Activated CD8-positive, alpha-beta memory T cell treated with anti-CD3 and anti-CD28 coated beads, Interleukin-2, amount 50 U/mL, for 24 hours (primary cell): ENCODE measurements around the gene EED.
"Not testable (repeated sequence)": the region's sequence is repeated elsewhere in the genome, so short reads cannot be mapped to it uniquely, and the experiment has no call there.

Experiments used
- DNase-seq: peaks from one replicate; pipeline ENCODE4 v3.0.0-alpha.2; 2020; ENCODE audit errors: extremely low read depth

Gene EED

GRCh38 chr11:86247608-86248007 is 3.1 kb downstream of the EED start:
- no peak for DNase-seq

GRCh38 chr11:86248609-86249008 is 4.1 kb downstream of the EED start:
- no peak for DNase-seq

GRCh38 chr11:86249307-86250098 is 5.0 kb downstream of the EED start:
- no peak for DNase-seq

- no peak for DNase-seq
Measured at GRCh38 chr11:86251345-86251744, 6.8 kb downstream of the EED start.

GRCh38 chr11:86255896-86256295 is 11.3 kb downstream of the EED start:
- no peak for DNase-seq

DNA sequence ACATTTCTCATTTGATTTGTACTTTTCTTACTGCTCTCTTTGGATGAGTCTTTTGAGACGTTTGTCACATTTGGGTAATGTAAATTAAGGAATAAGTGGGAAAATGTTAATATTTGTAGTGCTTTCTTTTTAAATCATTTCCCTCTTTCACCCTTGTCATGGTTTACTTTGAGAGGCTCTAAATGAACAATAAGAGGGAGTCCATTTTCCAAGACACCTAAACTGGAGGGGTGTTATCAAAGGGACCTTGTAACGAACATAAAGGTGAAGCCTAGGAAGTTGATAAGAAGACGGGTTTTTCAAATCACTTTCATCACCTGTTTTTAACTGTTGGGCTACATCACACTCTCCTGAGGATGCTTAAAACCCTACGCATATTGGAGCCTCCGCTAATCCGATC is 12.1 kb downstream of the EED start:
- no peak for DNase-seq

DNA sequence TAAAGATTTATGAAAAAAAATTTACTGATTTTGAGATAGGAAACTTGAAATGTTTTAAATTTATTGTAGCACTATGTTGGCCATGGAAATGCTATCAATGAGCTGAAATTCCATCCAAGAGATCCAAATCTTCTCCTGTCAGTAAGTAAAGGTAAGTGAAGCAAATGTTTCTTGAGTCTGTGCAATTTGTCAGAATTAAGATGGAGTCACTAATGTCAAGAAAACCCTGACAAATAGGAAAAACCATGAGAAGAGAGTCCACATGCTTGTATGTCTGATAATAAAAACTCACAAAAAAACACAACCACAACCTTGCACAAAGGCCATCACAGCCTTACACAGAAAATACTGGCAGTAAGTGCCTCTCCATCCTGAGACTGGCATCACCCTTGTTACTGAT is 12.9 kb downstream of the EED start:
- DNase-seq, result no peak

GRCh38 chr11:86259730-86260129 is 15.2 kb downstream of the EED start:
- no peak for DNase-seq

DNA sequence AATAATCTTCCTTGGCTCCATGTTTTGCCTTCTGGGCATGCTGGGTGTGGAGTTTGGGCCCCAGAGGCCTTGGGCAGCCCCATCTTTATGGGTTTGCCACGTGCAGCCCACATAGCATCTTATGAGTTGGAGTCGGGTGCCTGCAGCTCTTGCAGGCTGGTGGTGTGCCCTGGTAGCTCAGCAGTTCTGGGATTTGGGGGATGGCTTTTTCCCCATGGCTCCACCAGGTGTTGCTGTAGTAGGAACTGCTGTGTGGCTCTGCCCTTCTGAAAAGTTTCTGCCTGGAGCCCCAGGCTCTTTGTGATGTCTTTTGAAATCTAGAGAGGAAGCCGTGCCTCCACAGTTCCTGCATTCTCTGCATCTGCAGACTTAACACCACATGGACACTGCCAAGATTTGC is 16.8 kb downstream of the EED start:
- no peak for DNase-seq

- no peak for DNase-seq
Measured at GRCh38 chr11:86262387-86262786, 17.8 kb downstream of the EED start.

DNA sequence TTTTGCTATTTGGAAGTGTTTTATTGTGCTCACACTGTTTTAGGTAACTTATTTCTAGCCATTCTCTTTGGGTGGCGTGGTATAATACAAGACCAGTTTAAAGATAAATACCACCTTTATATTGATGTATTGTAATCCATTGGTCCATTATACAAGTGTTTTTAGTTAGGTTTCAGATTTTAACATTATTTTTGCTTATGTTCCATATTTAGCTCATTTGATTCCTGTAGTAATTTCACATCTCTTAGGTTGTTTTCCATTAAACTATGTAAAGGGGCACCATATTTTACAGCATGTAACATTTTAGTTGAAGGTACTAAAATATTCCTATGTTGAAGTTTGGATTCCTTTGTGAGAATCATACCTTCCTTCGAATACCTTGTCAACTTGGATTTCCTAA is 20.1 kb downstream of the EED start:
- no peak for DNase-seq

- DNase-seq, result no peak
Measured at GRCh38 chr11:86265194-86265593, 20.6 kb downstream of the EED start.

GRCh38 chr11:86269645-86270044 is 25.1 kb downstream of the EED start:
- DNase-seq, result no peak

DNA sequence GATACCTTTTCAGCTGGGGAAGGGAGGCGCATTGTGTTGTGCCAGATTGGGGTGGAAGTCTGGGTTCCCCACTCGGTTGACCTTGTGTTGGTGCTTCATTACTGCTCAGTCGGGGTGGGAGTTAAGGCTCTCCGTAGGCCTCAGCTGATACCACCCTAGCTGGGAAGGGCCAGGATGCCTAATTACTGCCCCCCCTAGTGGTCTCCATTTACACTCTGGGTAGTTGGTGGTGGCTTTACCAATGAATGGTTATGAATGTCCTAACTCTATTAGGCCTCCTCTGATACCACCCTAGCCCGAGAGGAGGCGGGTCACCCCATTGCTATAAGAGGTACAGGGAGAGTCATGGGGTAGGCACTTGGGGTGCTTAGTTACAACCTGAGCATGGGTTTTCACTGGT is 29.9 kb downstream of the EED start:
- no peak for DNase-seq

GRCh38 chr11:86274999-86275398 is 30.4 kb downstream of the EED start:
- DNase-seq, result no peak

DNA sequence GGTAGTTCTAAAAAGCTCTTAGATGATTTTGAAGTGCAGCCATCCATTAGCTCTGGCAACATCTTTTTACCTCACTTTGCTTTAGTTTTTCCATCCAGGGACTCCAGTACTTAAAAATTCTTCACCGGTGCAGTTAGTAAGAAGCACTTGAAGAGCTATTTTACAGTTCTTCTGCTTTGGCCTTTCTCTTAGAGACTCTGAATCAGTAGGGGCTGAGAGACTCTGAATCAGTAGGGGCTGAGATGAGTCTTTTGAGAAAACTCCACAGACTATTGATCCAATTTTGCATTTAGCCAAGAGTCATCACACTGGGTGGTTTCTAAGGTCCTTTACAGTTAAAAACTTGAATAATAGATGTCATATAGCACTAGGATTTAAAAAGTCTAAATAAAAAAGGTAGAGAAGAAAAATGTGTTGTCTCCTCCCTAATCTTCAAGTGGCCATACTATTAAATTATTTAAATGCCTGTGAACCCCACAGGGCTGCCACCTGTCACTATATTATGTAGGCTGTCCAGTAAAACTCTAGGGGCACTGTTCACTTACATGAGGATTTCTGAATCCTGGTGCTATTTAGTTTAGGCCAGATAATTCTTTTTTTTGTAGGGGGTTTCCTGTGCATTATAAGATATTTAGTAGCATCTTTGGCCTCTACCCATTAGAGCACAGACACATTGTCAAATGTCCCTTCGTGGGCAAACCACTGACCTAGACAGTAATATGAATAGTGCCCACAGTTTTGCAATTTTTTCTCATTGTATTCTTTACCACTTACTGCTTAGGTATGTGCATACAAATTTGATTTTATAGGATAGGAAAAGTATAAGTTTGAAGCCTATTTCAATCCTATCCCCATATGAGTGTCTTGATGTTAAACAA is 31.2 kb downstream of the EED start:
- DNase-seq, result no peak

- DNase-seq, result no peak
Measured at GRCh38 chr11:86277741-86278140, 33.2 kb downstream of the EED start.

GRCh38 chr11:86278226-86278625 is 33.7 kb downstream of the EED start:
- no peak for DNase-seq

DNA sequence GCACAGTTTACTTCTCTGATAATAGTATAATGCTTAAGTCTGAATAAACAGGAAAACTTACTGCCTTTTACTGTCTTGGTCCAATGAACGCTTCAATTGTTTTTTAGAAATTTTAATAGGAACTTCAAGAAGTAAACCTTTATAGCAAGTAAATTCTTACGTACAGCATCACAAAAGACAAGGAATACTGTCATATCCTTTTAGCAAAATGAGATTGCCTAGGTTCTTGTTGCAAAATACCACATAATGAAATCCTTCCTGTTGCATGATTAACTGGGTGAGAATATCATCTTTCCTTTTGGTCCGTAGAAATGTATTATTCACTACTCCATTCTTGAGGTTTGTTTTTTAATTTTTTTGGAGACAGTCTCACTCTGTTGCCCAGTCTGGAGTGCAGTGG is 35.2 kb downstream of the EED start:
- DNase-seq, result no peak

DNA sequence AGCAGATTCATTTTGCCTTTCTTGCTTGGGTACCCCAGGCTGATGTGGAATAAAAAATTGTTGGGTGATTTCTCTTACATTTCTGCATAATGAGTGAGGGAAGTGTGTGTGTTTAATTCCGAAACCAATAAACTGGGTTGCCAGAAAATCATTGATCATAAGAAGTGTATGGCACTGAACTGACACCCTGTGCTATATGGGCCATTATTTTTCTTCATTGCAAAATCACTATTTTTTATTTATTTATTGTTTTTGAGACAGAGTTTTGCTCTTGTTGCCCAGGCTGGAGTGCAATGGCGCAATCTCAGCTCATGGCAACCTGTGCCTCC is 42.9 kb downstream of the EED start:
- no peak for DNase-seq

DNA sequence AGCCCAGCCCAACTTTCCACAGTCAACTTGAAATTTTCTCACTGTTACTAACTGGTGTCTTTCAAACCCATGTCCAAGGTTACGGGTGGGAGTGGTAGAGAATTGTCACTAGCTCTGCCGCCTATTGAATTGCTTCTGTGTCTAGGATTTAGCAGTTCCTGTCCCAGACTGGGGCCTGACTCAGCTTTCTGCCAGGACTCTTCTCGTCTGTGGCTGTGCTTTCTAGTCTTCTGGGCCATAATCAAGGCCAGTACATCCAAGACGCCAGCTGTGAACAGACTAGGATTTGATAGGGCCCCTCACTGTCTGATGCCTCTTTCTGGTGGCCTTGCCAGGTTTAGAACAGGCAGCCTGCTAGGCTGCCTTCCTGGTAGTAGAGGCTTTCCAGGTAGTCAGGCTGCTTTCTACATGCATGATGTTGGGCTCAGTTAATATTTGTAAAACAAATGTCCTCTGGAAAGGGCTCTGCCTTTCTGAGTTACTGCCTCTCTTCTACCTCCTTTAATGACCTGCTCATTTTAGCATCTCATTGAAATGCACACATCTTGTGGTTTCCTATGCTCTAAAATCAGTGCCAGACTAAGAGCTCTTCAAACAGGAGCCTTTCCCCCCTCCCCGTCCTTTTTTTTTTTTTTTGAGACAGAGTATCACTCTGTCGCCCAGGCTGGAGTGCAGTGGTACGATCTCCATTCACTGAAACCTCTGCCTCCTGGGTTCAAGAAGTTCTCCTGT is 44.4 kb downstream of the EED start:
- DNase-seq, result no peak

- not testable (repeated sequence) for DNase-seq
Measured at GRCh38 chr11:86289508-86290280, 45.1 kb downstream of the EED start.
